ENCODE measurements around the gene CST9L.

CST9L gene

GRCh38 chr20:23515250-23515939 lies 52.9 kb downstream of the CST9L start:
- no peak for DNase-seq (ENCODE audit: low spot score)
- Histone ChIP-seq H3K27ac (no peak overlapping the region), H3K4me3 (no peak overlapping the region)
- no peak for TF ChIP-seq CTCF (IDR thresholded peaks at IDR 0.05)

GRCh38 chr20:23514848-23515247 lies 53.4 kb downstream of the CST9L start:
- H3K4me3 ChIP-seq, result no peak overlapping the region
- H3K27ac ChIP-seq, result no peak overlapping the region
- no peak for DNase-seq (ENCODE audit: low spot score)
- TF ChIP-seq CTCF (IDR thresholded peaks at IDR 0.05), result no peak

Measured in coronary artery (tissue), 2 donors.